Panc1 (cell line): Measurements from ENCODE around the gene PIK3AP1. TPM values are rescaled to one million over a fixed set of nuclear protein-coding genes. Genes with fewer than 3 reads are reported as not detected.

Experiments used
- ATAC-seq: fragments of 200-7000 bp; cut with Tn5 transposase; 2 replicates; pipeline ENCODE4 v1.9.1; 2020; ENCODE audit warnings: mild to moderate bottlenecking, moderate library complexity
- Bru-seq: library from RNA; stranded (reverse); fragments of 400-500 nt; gene quantifications from one replicate; lab custom pipeline; 2021; lab: Mats Ljungman, UMichigan
- BruChase-seq, 2 experiments: library from RNA; stranded (reverse); fragments of 400-500 nt; gene quantifications; one replicate each; lab custom pipeline; 2021; lab: Mats Ljungman, UMichigan
- BruUV-seq: library from RNA; stranded (reverse); fragments of 400-500 nt; replicated peaks from 2 replicates; lab custom pipeline; 2021; lab: Mats Ljungman, UMichigan
- CTCF ChIA-PET: fragments of 300-600 bp; sonication (Branson Sonifier 250); formaldehyde crosslinking; loops from one replicate; lab custom pipeline; 2022; ENCODE audit warnings: antibody characterized with exemption; lab: Charles Lee
- POLR2A ChIA-PET: fragments of 300-600 bp; sonication (Branson Sonifier 250); formaldehyde crosslinking; loops from one replicate; lab custom pipeline; 2022; ENCODE audit warnings: antibody characterized with exemption; lab: Charles Lee
- DNase-seq: peaks from one replicate; pipeline ENCODE4 v3.0.0-alpha.2; 2010; ENCODE audit warnings: low read depth, low spot score
- H3K27ac ChIP-seq: 2 replicates; pipeline ENCODE4 v1.5.1; 2011; ENCODE audit warnings: mild to moderate bottlenecking, low read length, inconsistent platforms
- H3K27me3 ChIP-seq: fragments of 200-500 bp; sonication (Bioruptor generic); 2 replicates; pipeline ENCODE4 v1.6.0; 2014; ENCODE audit warnings: low read length, inconsistent platforms; ENCODE audit not compliant: control insufficient read depth, insufficient read depth
- H3K36me3 ChIP-seq: fragments of 200-500 bp; sonication (Bioruptor generic); 2 replicates; pipeline ENCODE4 v1.5.1; 2014; ENCODE audit warnings: inconsistent platforms, mild to moderate bottlenecking, low read length, moderate library complexity; ENCODE audit not compliant: control insufficient read depth, insufficient read depth
- H3K4me1 ChIP-seq: 2 replicates; pipeline ENCODE4 v1.5.1; 2011; ENCODE audit warnings: inconsistent platforms, mild to moderate bottlenecking, low read length, moderate library complexity; ENCODE audit not compliant: control insufficient read depth, insufficient read depth
- H3K4me3 ChIP-seq, 2 experiments: 2 replicates each; pipeline ENCODE4 v1.5.1; 2011 to 2012; ENCODE audit warnings: low read depth in 2 of 2, low read length in 2 of 2, mild to moderate bottlenecking in 2 of 2, inconsistent platforms in 1 of 2, moderate library complexity in 1 of 2
- H3K9me3 ChIP-seq: fragments of 200-500 bp; sonication (Bioruptor generic); 2 replicates; pipeline ENCODE4 v1.5.1; 2014; ENCODE audit warnings: low read depth, mild to moderate bottlenecking, inconsistent platforms, low read length, moderate library complexity; ENCODE audit not compliant: control insufficient read depth, insufficient read depth
- CTCF ChIP-seq: fragments of 450-650 bp; IDR thresholded peaks from 2 replicates; pipeline ENCODE4 v1.5.1; 2017; ENCODE audit warnings: mild to moderate bottlenecking
- POLR2AphosphoS5 ChIP-seq: IDR thresholded peaks from 2 replicates; pipeline ENCODE4 v1.6.1; 2012; ENCODE audit warnings: mild to moderate bottlenecking, low read depth, low read length, moderate library complexity
- REST ChIP-seq, 2 experiments: IDR thresholded peaks; 2 replicates each; pipeline ENCODE4 v1.6.1; 2011 to 2012; ENCODE audit warnings: low read depth in 2 of 2, control low read depth in 1 of 2, low read length in 1 of 2, mild to moderate bottlenecking in 1 of 2, moderate library complexity in 1 of 2; ENCODE audit not compliant: insufficient read depth in 1 of 2
- SIN3A ChIP-seq: IDR thresholded peaks from 2 replicates; pipeline ENCODE4 v1.6.1; 2012; ENCODE audit warnings: low read depth, mild to moderate bottlenecking, low read length, moderate library complexity, borderline replicate concordance; ENCODE audit not compliant: insufficient read depth
- TCF7L2 ChIP-seq: IDR thresholded peaks from 2 replicates; pipeline ENCODE4 v1.6.1; 2011; ENCODE audit warnings: mild to moderate bottlenecking, low read depth, low read length, inconsistent platforms
- in situ Hi-C: cut with HindIII; loops from 2 replicates; pipeline ENCODE4 v1.10.0; 2016; ENCODE audit warnings: low sequenced_read_pairs, low pct_unique_long_range_greater_than_20kb
- intact Hi-C: fragments of 100-400 bp; cut with micrococcal nuclease; formaldehyde crosslinking; loops from one replicate; pipeline ENCODE4 v1.10.0; 2022; ENCODE audit not compliant: unreplicated experiment
- long read RNA-seq: library from polyadenylated mRNA; unstranded; transcript quantifications from one replicate; pipeline ENCODE4 v2.0.0, GENCODE V29; 2021; ENCODE audit not compliant: unreplicated experiment
- polyA plus RNA-seq: library from polyadenylated mRNA; unstranded; fragments of >200 nt; gene quantifications from one replicate; pipeline ENCODE4 v1.2.1, GENCODE V29; 2012; ENCODE audit warnings: missing spikeins; ENCODE audit not compliant: insufficient read length
- total RNA-seq: library from RNA; stranded (reverse); gene quantifications from one replicate; pipeline ENCODE4 v1.2.1, GENCODE V29; 2021; ENCODE audit not compliant: unreplicated experiment

The PIK3AP1 gene, protein sequence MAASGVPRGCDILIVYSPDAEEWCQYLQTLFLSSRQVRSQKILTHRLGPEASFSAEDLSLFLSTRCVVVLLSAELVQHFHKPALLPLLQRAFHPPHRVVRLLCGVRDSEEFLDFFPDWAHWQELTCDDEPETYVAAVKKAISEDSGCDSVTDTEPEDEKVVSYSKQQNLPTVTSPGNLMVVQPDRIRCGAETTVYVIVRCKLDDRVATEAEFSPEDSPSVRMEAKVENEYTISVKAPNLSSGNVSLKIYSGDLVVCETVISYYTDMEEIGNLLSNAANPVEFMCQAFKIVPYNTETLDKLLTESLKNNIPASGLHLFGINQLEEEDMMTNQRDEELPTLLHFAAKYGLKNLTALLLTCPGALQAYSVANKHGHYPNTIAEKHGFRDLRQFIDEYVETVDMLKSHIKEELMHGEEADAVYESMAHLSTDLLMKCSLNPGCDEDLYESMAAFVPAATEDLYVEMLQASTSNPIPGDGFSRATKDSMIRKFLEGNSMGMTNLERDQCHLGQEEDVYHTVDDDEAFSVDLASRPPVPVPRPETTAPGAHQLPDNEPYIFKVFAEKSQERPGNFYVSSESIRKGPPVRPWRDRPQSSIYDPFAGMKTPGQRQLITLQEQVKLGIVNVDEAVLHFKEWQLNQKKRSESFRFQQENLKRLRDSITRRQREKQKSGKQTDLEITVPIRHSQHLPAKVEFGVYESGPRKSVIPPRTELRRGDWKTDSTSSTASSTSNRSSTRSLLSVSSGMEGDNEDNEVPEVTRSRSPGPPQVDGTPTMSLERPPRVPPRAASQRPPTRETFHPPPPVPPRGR
- 2.6 TPM for total RNA-seq
- polyA plus RNA-seq = 0.58 TPM
- Bru-seq, nascent RNA = percentile 31 among the genes with signal in this experiment
- percentile 27 among the genes with signal in this experiment for BruChase-seq, experiment 1, labeled RNA remaining after a 2-hour chase
- percentile 33 among the genes with signal in this experiment for BruChase-seq, experiment 2, labeled RNA remaining after a 6-hour chase
- long read RNA-seq, full-length matches to known transcripts = 5 of 9 reads
- long read RNA-seq, partial matches to known transcripts = 3 of 9 reads
- long read RNA-seq, other reads (novel, unspliced or antisense) = 1 of 9 reads

GRCh38 chr10:96720422-96721206, at the start of gene PIK3AP1:
PIK3AP1 (minus strand) TSS chr10:96720514; CDS start chr10:96720394, 120 bp downstream.
- intact Hi-C loops = loop anchor here (5.0 kb wide), 1 partner anchor 78 kb away; no protein-coding TSS in a partner anchor
- in situ Hi-C loops = no loop called here

More at GRCh38 chr10:96720422-96721206, at the start of gene PIK3AP1:
- DNase-seq (no peak), ATAC-seq (peak; percentile 80)
- peaks cover 4% of the 10 kb centered on the region for H3K4me1 ChIP-seq
- ChIA-PET CTCF (interaction anchor here (0.5 to 0.7 kb wide), 2 partner anchors 9 to 667 kb away, joined by 3 to 4 read pairs; no protein-coding TSS in a partner anchor), POLR2A (no interaction called here)
- no peaks in the 10 kb centered on the region for H3K9me3 ChIP-seq
- TF ChIP-seq CTCF (no peak), REST (IDR thresholded peaks at IDR 0.05; ENCODE audit: insufficient read depth in 1 of 2, low read depth in 2 of 2, low read length in 1 of 2) (no peak), POLR2AphosphoS5 (no peak), TCF7L2 (no peak), SIN3A (no peak)
- peak within 1 kb of the TSS; percentile 50 to 57 for H3K4me3 ChIP-seq
- peaks cover 2% of the 10 kb centered on the region; the same call in 1 of the 2 replicates for H3K36me3 ChIP-seq
- H3K27me3 ChIP-seq = peaks cover 12% of the 10 kb centered on the region; the same call in 1 of the 2 replicates
- peak within 1 kb of the TSS; percentile 29; the same call in 1 of the 2 replicates for H3K27ac ChIP-seq
- BruUV-seq = no TSS peak
